Mesodermal cell (in vitro differentiated cells): Measurements from ENCODE around the gene TCEA3.

Source experiments
- H3K27ac ChIP-seq: 2 replicates; pipeline ENCODE4 v1.7.0; 2013; ENCODE audit warnings: mild to moderate bottlenecking, low read depth, low read length, moderate library complexity; ENCODE audit not compliant: severe bottlenecking
- H3K36me3 ChIP-seq: 2 replicates; pipeline ENCODE4 v1.7.1; 2013; ENCODE audit warnings: mild to moderate bottlenecking, low read length, moderate library complexity; ENCODE audit not compliant: control insufficient read depth, insufficient read depth
- H3K4me1 ChIP-seq: one replicate; pipeline ENCODE4 v1.7.1; 2013; ENCODE audit warnings: mild to moderate bottlenecking, low read length; ENCODE audit not compliant: insufficient read depth, control insufficient read depth, poor library complexity, severe bottlenecking
- H3K4me3 ChIP-seq: 2 replicates; pipeline ENCODE4 v1.7.0; 2013; ENCODE audit warnings: low read length, control low read depth, mild to moderate bottlenecking; ENCODE audit not compliant: insufficient read depth, poor library complexity, severe bottlenecking; ENCODE audit errors: extremely low read depth
- H3K9me3 ChIP-seq: 2 replicates; pipeline ENCODE4 v1.7.1; 2013; ENCODE audit warnings: mild to moderate bottlenecking, low read length, moderate library complexity; ENCODE audit not compliant: control insufficient read depth
- WGBS, 2 experiments: methylation state at CpG; one replicate each; pipeline ENCODE4 v1.1.5; 2013; ENCODE audit warnings: missing lambda C conversion rate in 2 of 2; ENCODE audit not compliant: insufficient coverage in 2 of 2; 5-methylcytosine and 5-hydroxymethylcytosine counted together

Gene TCEA3

GRCh38 chr1:23344987-23345472 lies 79.5 kb downstream of the TCEA3 start:
- 46 to 88% methylated on average over 5 to 6 of the region's 8 CpGs for WGBS, 2 experiments
- peaks cover 5% of the 10 kb centered on the region for H3K9me3 ChIP-seq

DNA sequence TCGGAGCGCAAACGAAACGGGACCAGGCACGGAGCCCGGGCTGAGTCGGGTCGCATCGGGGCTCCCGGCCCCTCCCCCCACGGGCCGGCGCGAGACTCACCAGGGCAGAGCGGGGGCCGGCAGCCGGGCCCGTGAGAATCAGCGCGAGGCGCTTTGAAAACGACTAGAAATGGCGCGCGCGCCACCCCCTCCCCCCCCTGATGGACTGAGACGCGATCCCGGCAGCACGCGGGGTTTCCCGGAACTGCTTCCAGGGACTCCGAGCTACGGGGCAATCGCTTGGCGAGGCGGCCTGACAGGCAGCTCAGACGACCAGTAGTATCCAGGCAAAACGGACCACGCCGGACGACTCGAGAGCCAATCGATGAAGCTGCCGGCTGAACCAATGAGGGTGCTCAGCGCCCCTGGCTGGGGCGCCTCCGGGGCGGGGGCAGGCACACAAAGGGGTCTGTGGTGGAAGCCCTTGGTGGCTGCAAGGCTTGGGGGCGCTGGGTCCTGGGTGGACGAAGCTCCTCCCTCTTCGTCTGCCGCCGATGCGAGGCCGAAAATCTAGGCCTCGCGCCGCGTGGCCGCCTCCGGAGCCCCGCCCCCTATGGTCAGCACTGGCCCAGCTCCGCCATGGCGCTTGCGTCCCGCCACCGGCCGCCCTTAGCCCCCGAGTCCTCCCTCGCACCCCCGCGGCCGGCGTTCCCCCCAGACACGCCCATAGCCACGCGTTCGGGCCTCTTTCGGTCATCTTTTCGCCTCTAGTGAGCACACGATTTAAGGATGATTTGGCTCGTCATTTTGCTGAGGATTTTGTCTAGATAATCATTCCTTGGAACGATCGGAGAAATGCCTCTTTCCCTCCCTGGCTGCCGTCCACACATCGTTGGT lies 80.2 kb downstream of the TCEA3 start, which contains the start of gene HNRNPR:
Gene HNRNPR, minus strand, starts transcription at position 174 of the 876 bp plus-strand sequence. CDS start 3,276 bp downstream, outside the sequence.
- H3K27ac ChIP-seq: peak within 1 kb of the TSS; percentile 99
- H3K4me3 ChIP-seq: peak within 1 kb of the TSS; percentile 88
- 1% methylated on average over 57 to 74 of the region's 87 CpGs for WGBS, 2 experiments
- peaks cover 11% of the 10 kb centered on the region for H3K4me1 ChIP-seq
- peaks cover 14% of the 10 kb centered on the region for H3K36me3 ChIP-seq
- H3K9me3 ChIP-seq: peaks cover 5% of the 10 kb centered on the region

More at GRCh38 chr1:23344987-23345472, 79.5 kb downstream of the TCEA3 start:
- peaks cover 4% of the 10 kb centered on the region for H3K4me1 ChIP-seq
- H3K4me3 ChIP-seq: peak overlapping the region; percentile 49
- H3K36me3 ChIP-seq: peaks cover 9% of the 10 kb centered on the region
- peak overlapping the region; percentile 99 for H3K27ac ChIP-seq

DNA sequence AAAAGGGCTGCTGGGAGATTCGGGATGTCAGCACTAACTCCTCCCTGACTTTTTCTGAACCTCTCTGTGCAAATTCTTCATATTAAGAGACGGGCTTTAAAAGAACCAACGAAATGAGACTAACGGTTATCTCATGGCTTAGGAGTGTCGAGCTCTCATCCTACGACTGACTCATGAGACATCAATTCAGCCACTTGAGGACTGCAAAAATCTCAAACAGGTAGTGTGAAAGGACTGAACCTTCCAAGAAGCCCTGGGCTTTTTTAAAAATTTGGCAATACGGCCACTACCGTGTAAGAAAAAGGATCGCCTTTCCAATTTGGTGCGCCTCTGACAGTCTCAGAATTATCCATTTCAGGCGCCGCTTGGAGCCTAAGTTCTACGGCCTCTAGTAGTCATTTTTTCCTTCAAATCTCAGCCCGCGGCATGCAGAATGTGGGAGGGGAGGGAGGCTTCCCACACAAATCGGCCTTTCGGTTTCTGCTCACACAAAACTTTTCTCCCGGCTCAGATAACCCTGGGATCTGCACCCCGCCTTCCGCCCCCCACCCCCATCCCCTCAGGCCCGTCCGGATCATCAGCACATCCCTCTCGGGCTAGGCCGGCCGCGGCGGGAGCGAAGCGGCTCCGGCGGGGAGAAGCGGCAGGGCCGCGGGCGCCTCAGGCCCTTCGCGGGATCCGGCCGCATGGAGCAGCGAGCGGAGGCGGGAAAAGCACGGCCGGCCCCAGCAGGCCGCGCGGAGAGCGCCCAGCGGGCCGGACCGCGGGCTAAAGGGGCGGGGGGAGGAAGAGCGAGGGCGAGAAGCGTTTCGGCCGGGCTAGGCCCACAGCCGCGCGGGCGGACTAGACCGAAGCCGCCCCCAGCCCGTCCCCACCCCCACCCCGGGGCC lies 81.1 kb downstream of the TCEA3 start:
- H3K9me3 ChIP-seq: peaks cover 5% of the 10 kb centered on the region
- peak overlapping the region; percentile 99 for H3K27ac ChIP-seq
- H3K36me3 ChIP-seq: peaks cover 22% of the 10 kb centered on the region
- WGBS, 2 experiments: 0% methylated on average over 34 to 44 of the region's 66 CpGs
- H3K4me1 ChIP-seq: peaks cover 11% of the 10 kb centered on the region
- peak overlapping the region; percentile 88 for H3K4me3 ChIP-seq

DNA sequence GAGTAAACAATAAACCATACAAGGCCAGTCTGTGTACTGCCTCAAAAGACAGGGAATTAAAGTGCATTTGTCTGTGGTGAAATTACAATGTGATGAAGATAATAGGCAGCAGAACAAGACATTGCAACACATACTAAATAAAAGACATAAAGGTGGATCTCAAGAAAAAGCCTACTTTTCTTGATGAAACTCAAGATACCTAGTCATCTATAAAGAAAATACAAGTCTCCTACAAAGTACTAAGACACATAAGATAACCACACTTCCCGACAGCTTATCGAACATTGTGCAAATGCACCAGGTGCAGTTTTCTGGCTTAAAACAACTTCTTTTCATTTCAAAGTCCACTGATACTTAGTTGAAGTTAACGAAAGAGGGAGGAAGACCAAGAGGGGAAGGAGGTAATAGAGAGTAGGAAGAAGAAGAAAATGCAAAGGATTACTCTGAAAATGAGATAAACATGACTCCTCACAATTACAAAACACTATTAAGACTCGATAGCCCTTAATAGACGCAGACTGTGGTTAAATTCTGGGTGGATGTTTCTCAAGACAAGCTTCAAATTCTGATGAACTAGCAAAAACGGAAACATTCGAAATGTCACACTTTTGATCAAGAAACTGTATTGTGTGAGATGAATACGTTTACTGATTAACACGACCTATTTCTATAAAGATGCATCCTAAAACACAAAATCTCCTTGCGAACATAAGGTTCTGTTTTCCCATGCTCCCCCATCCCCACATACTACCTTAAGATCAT lies 82.4 kb downstream of the TCEA3 start:
- Histone ChIP-seq H3K27ac (no peak overlapping the region), H3K9me3 (peaks cover 5% of the 10 kb centered on the region), H3K4me1 (peaks cover 11% of the 10 kb centered on the region), H3K36me3 (peaks cover 35% of the 10 kb centered on the region), H3K4me3 (peak overlapping the region; percentile 88)
- 31 to 43% methylated on average over 2 of the region's 10 CpGs for WGBS, 2 experiments

DNA sequence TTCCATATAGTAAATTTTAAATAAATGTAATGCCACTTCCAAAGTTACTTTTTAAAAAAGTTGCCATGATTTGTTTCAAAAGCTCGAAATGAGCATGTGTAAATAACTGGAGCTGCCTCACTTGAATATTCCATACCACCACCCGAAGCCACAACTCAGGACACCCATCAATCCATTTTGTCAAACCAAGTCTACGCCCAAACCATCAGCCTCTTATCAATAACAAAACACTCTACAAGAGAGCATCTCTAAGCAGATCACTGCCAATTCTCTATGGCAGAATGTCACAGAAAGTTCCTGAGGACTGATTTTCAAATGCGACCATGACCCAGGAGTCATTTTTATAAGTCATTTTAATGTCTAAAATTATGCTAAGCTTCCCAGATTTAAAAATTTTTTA lies 84.9 kb downstream of the TCEA3 start:
- H3K4me3 ChIP-seq: no peak overlapping the region
- H3K9me3 ChIP-seq: no peaks in the 10 kb centered on the region
- peaks cover 57% of the 10 kb centered on the region for H3K36me3 ChIP-seq
- no peak overlapping the region for H3K27ac ChIP-seq
- WGBS, 2 experiments: 87 to 97% methylated on average over 3 of the region's 4 CpGs
- peaks cover 11% of the 10 kb centered on the region for H3K4me1 ChIP-seq

- Histone ChIP-seq H3K36me3 (peaks cover 75% of the 10 kb centered on the region), H3K9me3 (no peaks in the 10 kb centered on the region), H3K4me3 (no peak overlapping the region), H3K27ac (no peak overlapping the region), H3K4me1 (peaks cover 14% of the 10 kb centered on the region)
- WGBS, 2 experiments: no CpG with 5 or more reads among the region's 2 CpGs
Observed at GRCh38 chr1:23337869-23338268, 86.7 kb downstream of the TCEA3 start.

DNA sequence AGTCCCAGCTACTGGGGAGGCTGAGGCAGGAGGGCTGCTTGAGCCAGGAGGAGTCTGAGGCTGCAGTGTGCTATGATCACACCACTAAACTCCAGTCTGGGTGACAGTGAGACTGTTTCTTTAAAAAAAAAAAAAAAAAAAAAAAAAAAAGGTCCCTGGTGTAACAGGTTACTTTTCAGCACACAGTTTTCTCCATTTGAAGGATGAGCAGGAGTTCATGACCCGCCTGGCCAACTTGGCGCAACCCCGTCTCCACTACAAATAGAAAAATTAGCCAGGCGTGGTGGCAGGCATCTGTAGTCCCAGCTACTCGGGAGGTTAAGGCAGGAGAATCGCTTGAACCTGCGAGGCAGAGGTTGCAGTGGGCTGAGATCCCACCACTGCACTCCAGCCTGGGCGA lies 92.8 kb downstream of the TCEA3 start:
- Histone ChIP-seq H3K27ac (no peak overlapping the region), H3K9me3 (no peaks in the 10 kb centered on the region), H3K4me3 (no peak overlapping the region), H3K36me3 (peaks cover 98% of the 10 kb centered on the region), H3K4me1 (peaks cover 3% of the 10 kb centered on the region)
- WGBS, 2 experiments: 90 to 99% methylated on average over 4 to 7 of the region's 8 CpGs
